ENCODE measurements around the gene LRMDA.

LRMDA gene

GRCh38 chr10:76068856-76069255 is 637.4 kb downstream of the LRMDA start:
- no peaks in the 10 kb centered on the region for H3K36me3 Mint-ChIP-seq (ENCODE audit: low read depth)
- no peak overlapping the region for H3K27ac Mint-ChIP-seq
- no peaks in the 10 kb centered on the region for H3K27me3 Mint-ChIP-seq (ENCODE audit: low read depth)
- H3K4me1 Mint-ChIP-seq (ENCODE audit: low read depth) = no peaks in the 10 kb centered on the region
- H3K4me3 Mint-ChIP-seq = no peak overlapping the region
- H3K9me3 Mint-ChIP-seq = no peaks in the 10 kb centered on the region

GRCh38 chr10:76070916-76071315 is 639.5 kb downstream of the LRMDA start:
- Mint-ChIP-seq H3K36me3 (ENCODE audit: low read depth) (no peaks in the 10 kb centered on the region), H3K27me3 (ENCODE audit: low read depth) (no peaks in the 10 kb centered on the region), H3K4me1 (ENCODE audit: low read depth) (no peaks in the 10 kb centered on the region)

GRCh38 chr10:76071653-76072365 is 640.4 kb downstream of the LRMDA start:
- H3K9me3 Mint-ChIP-seq = peaks cover 4% of the 10 kb centered on the region
- H3K4me3 Mint-ChIP-seq = no peak overlapping the region
- no peaks in the 10 kb centered on the region for H3K36me3 Mint-ChIP-seq (ENCODE audit: low read depth)
- H3K27me3 Mint-ChIP-seq (ENCODE audit: low read depth) = no peaks in the 10 kb centered on the region
- H3K4me1 Mint-ChIP-seq (ENCODE audit: low read depth) = no peaks in the 10 kb centered on the region
- no peak overlapping the region for H3K27ac Mint-ChIP-seq

More at GRCh38 chr10:76070916-76071315, 639.5 kb downstream of the LRMDA start:
- Mint-ChIP-seq H3K4me3 (no peak overlapping the region), H3K27ac (no peak overlapping the region), H3K9me3 (peaks cover 4% of the 10 kb centered on the region)

GRCh38 chr10:76072384-76072783 is 641.0 kb downstream of the LRMDA start:
- H3K4me3 Mint-ChIP-seq = no peak overlapping the region
- H3K27me3 Mint-ChIP-seq (ENCODE audit: low read depth) = no peaks in the 10 kb centered on the region
- no peaks in the 10 kb centered on the region for H3K4me1 Mint-ChIP-seq (ENCODE audit: low read depth)
- H3K36me3 Mint-ChIP-seq (ENCODE audit: low read depth) = no peaks in the 10 kb centered on the region
- peaks cover 4% of the 10 kb centered on the region for H3K9me3 Mint-ChIP-seq
- no peak overlapping the region for H3K27ac Mint-ChIP-seq

GRCh38 chr10:76073524-76073923 is 642.1 kb downstream of the LRMDA start:
- H3K27me3 Mint-ChIP-seq (ENCODE audit: low read depth) = no peaks in the 10 kb centered on the region
- no peak overlapping the region for H3K27ac Mint-ChIP-seq
- peaks cover 4% of the 10 kb centered on the region for H3K9me3 Mint-ChIP-seq
- no peak overlapping the region for H3K4me3 Mint-ChIP-seq
- no peaks in the 10 kb centered on the region for H3K4me1 Mint-ChIP-seq (ENCODE audit: low read depth)
- H3K36me3 Mint-ChIP-seq (ENCODE audit: low read depth) = no peaks in the 10 kb centered on the region

GRCh38 chr10:76074659-76075058 is 643.2 kb downstream of the LRMDA start:
- Mint-ChIP-seq H3K36me3 (ENCODE audit: low read depth) (no peaks in the 10 kb centered on the region), H3K27ac (no peak overlapping the region), H3K4me1 (ENCODE audit: low read depth) (no peaks in the 10 kb centered on the region), H3K4me3 (no peak overlapping the region), H3K9me3 (peaks cover 4% of the 10 kb centered on the region), H3K27me3 (ENCODE audit: low read depth) (no peaks in the 10 kb centered on the region)

- Mint-ChIP-seq H3K36me3 (ENCODE audit: low read depth) (no peaks in the 10 kb centered on the region), H3K27ac (no peak overlapping the region), H3K4me1 (ENCODE audit: low read depth) (no peaks in the 10 kb centered on the region), H3K4me3 (no peak overlapping the region), H3K9me3 (no peaks in the 10 kb centered on the region), H3K27me3 (ENCODE audit: low read depth) (no peaks in the 10 kb centered on the region)
Observed at GRCh38 chr10:76080451-76080850, 649.0 kb downstream of the LRMDA start.

- H3K36me3 Mint-ChIP-seq (ENCODE audit: low read depth) = no peaks in the 10 kb centered on the region
- no peaks in the 10 kb centered on the region for H3K4me1 Mint-ChIP-seq (ENCODE audit: low read depth)
- H3K4me3 Mint-ChIP-seq = no peak overlapping the region
- no peak overlapping the region for H3K27ac Mint-ChIP-seq
- H3K9me3 Mint-ChIP-seq = no peaks in the 10 kb centered on the region
- H3K27me3 Mint-ChIP-seq (ENCODE audit: low read depth) = no peaks in the 10 kb centered on the region
Observed at GRCh38 chr10:76080991-76081390, 649.6 kb downstream of the LRMDA start.

GRCh38 chr10:76082232-76082631 is 650.8 kb downstream of the LRMDA start:
- Mint-ChIP-seq H3K4me1 (ENCODE audit: low read depth) (no peaks in the 10 kb centered on the region), H3K36me3 (ENCODE audit: low read depth) (no peaks in the 10 kb centered on the region), H3K4me3 (no peak overlapping the region), H3K27me3 (ENCODE audit: low read depth) (no peaks in the 10 kb centered on the region), H3K27ac (no peak overlapping the region), H3K9me3 (no peaks in the 10 kb centered on the region)

GRCh38 chr10:76082956-76083355 is 651.5 kb downstream of the LRMDA start:
- H3K4me3 Mint-ChIP-seq = no peak overlapping the region
- no peaks in the 10 kb centered on the region for H3K4me1 Mint-ChIP-seq (ENCODE audit: low read depth)
- no peaks in the 10 kb centered on the region for H3K9me3 Mint-ChIP-seq
- no peaks in the 10 kb centered on the region for H3K36me3 Mint-ChIP-seq (ENCODE audit: low read depth)
- H3K27me3 Mint-ChIP-seq (ENCODE audit: low read depth) = no peaks in the 10 kb centered on the region
- no peak overlapping the region for H3K27ac Mint-ChIP-seq

- Mint-ChIP-seq H3K27ac (no peak overlapping the region), H3K27me3 (ENCODE audit: low read depth) (no peaks in the 10 kb centered on the region), H3K4me1 (ENCODE audit: low read depth) (no peaks in the 10 kb centered on the region), H3K36me3 (ENCODE audit: low read depth) (no peaks in the 10 kb centered on the region), H3K4me3 (no peak overlapping the region), H3K9me3 (no peaks in the 10 kb centered on the region)
Observed at GRCh38 chr10:76085002-76085816, 653.8 kb downstream of the LRMDA start.

- no peaks in the 10 kb centered on the region for H3K4me1 Mint-ChIP-seq (ENCODE audit: low read depth)
- H3K36me3 Mint-ChIP-seq (ENCODE audit: low read depth) = no peaks in the 10 kb centered on the region
- no peaks in the 10 kb centered on the region for H3K27me3 Mint-ChIP-seq (ENCODE audit: low read depth)
- H3K27ac Mint-ChIP-seq = no peak overlapping the region
- no peak overlapping the region for H3K4me3 Mint-ChIP-seq
- no peaks in the 10 kb centered on the region for H3K9me3 Mint-ChIP-seq
Observed at GRCh38 chr10:76085817-76086167, 654.4 kb downstream of the LRMDA start.

- Mint-ChIP-seq H3K4me3 (no peak overlapping the region), H3K9me3 (no peaks in the 10 kb centered on the region), H3K4me1 (ENCODE audit: low read depth) (no peaks in the 10 kb centered on the region), H3K27ac (no peak overlapping the region), H3K27me3 (ENCODE audit: low read depth) (no peaks in the 10 kb centered on the region), H3K36me3 (ENCODE audit: low read depth) (no peaks in the 10 kb centered on the region)
Observed at GRCh38 chr10:76086170-76086760, 654.8 kb downstream of the LRMDA start.

GRCh38 chr10:76086761-76087639 is 655.6 kb downstream of the LRMDA start:
- H3K36me3 Mint-ChIP-seq (ENCODE audit: low read depth) = no peaks in the 10 kb centered on the region
- no peak overlapping the region for H3K4me3 Mint-ChIP-seq
- no peak overlapping the region for H3K27ac Mint-ChIP-seq
- no peaks in the 10 kb centered on the region for H3K9me3 Mint-ChIP-seq
- H3K4me1 Mint-ChIP-seq (ENCODE audit: low read depth) = no peaks in the 10 kb centered on the region
- no peaks in the 10 kb centered on the region for H3K27me3 Mint-ChIP-seq (ENCODE audit: low read depth)

All from T-helper 1 cell treated with Interleukin-12 subunit alpha and Interleukin-12 subunit beta and Interleukin-4 antibody, amounts not matched to agents 30 μg/mL and 1 μg/mL, for 36 hours (primary cell).